ENCODE data around the gene EZH1.
"Not testable (repeated sequence)": the region's sequence is repeated elsewhere in the genome, so short reads cannot be mapped to it uniquely, and the experiment has no call there.

EZH1 gene

GRCh38 chr17:42769964-42770363, 25.1 kb upstream of the EZH1 start:
- DNase-seq: not testable (repeated sequence)

- DNase-seq: not testable (repeated sequence)
Measured at GRCh38 chr17:42768006-42768405, 23.2 kb upstream of the EZH1 start.

GRCh38 chr17:42767512-42767911, 22.7 kb upstream of the EZH1 start:
- no peak for DNase-seq

DNA sequence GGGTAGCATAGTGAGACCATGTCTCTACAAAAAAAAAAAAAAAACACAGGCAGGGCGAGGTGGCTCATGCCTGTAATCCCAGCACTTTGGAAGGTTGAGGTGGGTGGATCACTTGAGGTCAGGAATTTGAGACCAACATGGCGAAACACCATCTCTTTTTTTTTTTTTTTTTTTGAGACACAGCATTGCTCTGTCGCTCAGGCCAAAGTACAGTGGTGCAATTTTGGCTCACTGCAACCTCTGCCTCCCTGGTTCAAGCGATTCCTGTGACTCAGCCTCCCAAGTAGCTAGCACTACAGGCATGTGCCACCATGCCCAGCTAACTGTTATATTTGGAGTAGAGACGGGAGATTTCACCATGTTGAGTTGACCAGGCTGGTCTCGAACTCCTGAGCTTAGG, 21.3 kb upstream of the EZH1 start:
- DNase-seq: no peak

GRCh38 chr17:42761638-42762037, 16.8 kb upstream of the EZH1 start:
- no peak for DNase-seq

- DNase-seq: no peak
Measured at GRCh38 chr17:42760652-42761581, 16.1 kb upstream of the EZH1 start, which contains the start of gene RAMP2. Gene RAMP2 (plus strand): TSS chr17:42761227. CDS start chr17:42761262, 35 bp downstream.

DNA sequence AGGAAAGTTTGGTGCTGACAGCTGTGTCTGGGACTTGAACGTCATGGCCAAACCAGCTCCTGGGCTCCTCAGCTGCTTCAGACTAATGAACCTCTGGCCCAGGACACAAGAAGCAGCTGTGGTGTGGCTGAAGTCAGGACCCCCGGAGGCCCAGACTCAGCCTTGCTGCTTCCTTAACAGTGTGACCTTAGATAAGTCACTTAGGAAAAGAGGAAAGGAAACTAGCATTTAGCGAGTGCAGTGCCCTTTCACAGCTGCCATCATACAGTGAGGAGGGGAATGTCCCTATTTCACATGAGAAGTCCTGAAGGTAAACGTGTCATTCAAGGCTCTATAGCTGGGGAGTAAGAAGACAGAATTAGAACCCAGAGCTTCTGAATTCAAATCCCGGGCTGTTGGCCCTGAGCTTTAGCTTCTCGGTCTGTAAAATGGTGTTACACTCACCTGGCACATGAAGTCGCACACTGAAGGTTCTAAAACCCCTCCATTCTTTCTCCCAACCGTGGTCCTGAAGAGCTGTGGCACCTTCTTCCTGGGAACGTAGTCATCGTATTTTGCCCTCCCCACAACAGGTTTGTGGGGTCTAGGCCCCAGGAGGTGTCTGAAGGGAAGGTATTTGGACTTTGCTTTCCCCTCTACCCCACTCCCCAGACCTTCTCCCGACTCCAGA, 15.3 kb upstream of the EZH1 start:
- no peak for DNase-seq

GRCh38 chr17:42754782-42755181, 9.9 kb upstream of the EZH1 start:
- DNase-seq: no peak

- no peak for DNase-seq
Measured at GRCh38 chr17:42751628-42752027, 6.8 kb upstream of the EZH1 start.

- no peak for DNase-seq
Measured at GRCh38 chr17:42750739-42751344, 6.0 kb upstream of the EZH1 start.

DNA sequence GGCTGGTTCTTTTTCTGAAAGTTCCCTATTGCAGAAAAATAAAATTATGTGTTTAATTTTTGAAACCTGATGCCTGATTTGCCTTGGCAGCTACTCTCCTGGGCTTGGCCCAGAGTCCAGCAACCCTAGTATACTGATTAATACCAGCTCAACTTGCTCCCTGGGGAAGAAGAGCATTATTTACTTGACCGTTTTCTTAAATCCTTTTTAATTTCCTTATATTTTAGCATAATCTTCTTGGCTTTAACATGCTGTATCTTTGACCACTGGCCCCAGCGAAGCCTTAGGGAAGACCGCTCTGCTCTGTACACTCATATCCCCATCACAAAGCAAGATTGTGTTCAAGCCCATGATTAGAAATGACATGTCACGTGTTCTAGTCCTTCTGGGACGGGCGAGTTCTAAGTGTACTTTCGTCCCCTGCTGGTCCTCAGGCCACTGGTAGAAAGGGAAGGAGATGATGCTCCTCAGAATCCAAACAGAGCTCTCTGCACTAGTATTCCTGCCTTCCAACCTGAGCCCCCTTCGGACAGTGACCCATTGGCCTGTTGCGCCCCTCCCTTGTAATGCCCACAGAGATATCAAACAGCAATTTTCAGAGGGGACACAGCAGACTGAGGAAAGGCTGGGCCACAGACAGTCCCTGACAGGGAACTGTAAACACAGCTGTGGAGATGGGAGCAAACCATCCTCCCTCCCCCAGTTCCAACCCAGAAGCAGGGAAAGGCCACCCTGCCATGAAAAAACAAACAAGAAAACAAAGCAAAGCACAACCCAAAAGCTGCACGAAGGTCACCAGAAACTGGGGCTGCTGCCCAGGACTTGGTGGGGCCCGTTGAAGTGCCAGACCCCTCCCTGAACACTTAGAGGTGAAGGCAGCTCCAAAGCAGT, 4.3 kb upstream of the EZH1 start:
- DNase-seq: no peak

DNA sequence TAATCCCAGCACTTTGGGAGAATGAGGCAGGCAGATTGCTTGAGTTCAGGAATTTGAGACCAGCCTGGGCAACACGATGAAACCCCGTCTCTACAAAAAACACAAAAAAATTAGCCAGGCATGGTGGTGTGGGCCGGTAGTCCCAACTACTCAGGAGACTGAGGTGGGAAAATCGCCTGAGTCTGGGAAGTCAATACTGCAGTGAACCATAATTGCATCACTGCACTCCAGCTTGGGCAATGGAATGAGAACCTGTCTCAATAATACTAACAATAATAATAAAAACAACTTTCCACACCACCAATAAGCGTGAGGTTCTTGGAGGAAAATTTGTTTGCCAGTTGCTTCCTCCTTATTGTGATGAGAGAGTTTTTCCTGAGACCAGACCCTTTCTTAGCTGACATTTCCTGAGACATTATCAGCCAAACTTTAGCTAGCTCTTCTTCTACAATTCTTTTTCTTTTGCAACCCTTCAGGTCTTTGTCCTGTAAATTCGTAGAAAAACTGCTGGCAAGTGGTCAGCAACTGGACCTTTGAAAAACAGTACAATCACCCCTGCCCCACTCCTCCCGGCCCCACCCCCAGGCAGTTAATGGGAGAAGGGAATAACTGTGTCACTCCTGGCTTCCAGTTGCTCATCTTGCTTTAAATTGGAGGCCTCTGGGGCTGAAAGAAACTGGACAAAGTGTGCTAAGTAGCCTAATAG, 3.5 kb upstream of the EZH1 start:
- no peak for DNase-seq

GRCh38 chr17:42744283-42744805, 496 bp downstream of the EZH1 start:
- DNase-seq: no peak

DNA sequence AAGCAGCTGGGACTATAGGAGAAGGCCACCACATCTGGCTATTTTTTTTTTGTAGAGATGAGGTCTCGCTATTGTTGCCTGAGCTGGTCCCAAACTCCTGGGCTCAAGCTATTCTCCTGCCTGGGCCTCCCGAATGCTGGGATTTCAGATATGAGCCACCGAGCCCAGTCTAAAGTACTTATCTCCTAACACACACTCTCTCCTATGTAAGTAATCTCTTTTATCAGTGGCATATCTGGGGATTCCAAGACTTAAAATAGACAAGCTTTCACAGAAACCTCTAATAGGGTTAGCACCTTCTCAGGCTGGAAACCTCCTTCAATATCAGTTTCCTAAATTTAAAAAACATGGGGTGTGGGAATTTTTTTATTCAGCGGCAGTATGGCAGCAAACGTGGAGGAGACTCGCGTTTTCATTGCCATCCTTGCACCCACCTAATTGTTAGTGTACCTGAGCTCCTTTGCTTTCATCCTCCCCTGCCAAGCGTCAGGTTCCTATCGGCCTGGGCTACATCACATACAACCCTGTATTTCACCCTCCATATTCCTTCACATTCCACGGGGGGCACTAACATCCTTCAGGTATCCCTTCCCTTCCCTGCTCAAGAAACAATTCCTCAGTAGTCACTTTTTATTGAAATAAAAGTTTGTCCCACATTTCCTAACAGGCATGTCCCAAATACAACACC, 1.1 kb downstream of the EZH1 start:
- no peak for DNase-seq

DNA sequence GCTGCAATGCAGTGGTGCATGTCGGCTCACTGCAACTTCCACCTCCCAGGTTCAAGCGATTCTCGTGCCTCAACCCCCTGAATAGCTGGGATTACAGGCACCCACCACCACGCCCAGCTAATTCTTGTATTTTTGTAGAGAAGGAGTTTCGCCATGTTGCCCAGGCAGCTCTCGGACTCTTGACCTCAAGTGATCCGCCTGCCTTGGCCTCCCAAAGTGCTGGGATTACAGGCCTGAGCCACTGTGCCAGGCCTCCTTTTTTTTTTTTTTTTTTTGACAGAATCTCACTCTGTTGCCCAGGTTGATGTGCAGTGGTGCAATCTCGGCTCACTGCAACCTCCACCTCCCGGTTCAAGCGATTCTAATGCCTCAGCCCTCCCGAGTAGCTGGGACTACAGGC, 1.9 kb downstream of the EZH1 start:
- not testable (repeated sequence) for DNase-seq

DNA sequence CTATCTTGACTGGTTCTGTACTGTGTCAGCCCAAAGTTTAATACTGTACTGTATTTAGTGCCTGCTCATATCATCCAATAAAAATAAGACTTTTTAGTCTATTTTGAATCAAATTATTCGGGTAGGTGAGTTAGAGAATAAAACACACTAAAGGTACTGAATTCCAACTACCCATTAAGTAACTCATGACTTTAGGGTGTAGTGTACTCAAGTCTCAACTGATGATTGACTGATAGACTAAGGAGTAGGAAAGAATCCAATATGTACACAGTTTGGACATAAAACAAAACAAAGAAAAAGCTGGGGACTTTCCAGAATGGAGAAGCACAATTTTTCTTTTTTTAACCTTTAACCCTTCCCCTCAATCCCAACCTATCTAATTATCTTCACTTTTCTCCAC, 4.1 kb downstream of the EZH1 start:
- DNase-seq: no peak

- no peak for DNase-seq
Measured at GRCh38 chr17:42725143-42725542, 19.7 kb downstream of the EZH1 start.

- no peak for DNase-seq
Measured at GRCh38 chr17:42723636-42724035, 21.2 kb downstream of the EZH1 start.

GRCh38 chr17:42720996-42721583, 23.8 kb downstream of the EZH1 start:
- peak; percentile 16 for DNase-seq

DNA sequence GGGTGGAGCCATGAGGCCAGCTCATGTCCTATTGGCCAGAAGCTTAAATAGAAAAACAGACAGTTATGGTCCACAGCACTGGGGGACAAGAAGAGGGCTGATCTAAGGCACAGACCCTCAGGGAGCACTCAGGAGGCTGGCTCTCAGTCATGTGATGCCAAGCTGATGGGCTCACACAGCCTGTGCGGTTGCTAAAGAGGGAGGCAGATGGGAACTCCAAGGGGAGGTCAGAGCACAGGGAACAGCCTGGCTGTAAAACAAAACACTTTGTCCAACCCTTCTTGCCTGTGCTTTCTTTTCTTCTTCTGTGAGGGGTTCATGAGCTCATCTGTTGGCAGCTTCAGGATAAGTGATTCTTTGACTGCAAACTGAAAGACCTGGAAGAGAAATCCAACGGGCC, 35.3 kb downstream of the EZH1 start:
- DNase-seq: no peak

- DNase-seq: no peak
Measured at GRCh38 chr17:42708588-42708987, 36.3 kb downstream of the EZH1 start.

Measured in NCI-H187 treated with DMSO at 0.1 percent for 48 hours (cell line).